Effector CD4-positive, alpha-beta T cell (primary cell): ENCODE results near the gene MMP15.
"Not testable (repeated sequence)": the region's sequence is repeated elsewhere in the genome, so short reads cannot be mapped to it uniquely, and the experiment has no call there.

ENCODE experiments used
- DNase-seq: peaks from one replicate; pipeline ENCODE4 v3.0.0-alpha.2; 2020

MMP15 gene

DNA sequence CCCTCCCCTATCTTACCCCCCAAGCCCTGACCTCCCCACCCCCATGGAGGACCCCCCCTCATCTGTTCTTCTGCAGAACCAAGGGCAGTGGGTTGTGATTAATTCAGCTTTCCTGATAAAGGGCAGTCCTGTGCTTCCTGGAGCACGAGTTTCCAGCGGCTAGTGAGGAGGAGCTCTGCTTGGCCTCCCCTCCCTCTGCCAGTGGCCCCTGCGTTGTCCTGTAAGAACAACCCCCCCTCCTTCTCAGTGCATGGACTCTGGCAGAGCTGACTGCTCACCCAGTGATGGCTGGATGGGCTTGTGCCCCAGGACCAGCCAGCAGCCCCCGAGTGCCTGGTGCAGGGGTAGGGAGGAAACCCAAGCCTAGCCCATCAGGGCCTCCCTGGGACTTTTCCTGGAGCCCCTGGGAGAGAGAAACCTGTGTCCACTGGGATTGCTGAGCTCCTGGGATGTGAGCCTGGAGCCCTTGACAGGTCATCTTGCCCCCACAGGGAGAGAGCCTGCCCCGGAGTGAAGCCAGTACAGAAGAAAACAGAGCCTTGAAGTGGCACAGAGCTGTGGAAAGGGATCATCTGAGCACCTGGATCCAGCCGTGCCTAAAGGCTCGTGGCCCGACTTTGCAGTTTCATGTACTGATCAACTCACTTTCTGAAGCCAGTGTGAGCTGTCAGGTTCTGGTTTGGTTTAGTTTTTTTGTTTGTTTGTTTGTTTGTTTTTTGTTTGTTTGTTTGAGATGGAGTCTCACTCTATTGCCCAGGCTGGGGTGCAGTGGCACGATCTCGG, 26.5 kb downstream of the MMP15 start:
- DNase-seq = no peak

DNA sequence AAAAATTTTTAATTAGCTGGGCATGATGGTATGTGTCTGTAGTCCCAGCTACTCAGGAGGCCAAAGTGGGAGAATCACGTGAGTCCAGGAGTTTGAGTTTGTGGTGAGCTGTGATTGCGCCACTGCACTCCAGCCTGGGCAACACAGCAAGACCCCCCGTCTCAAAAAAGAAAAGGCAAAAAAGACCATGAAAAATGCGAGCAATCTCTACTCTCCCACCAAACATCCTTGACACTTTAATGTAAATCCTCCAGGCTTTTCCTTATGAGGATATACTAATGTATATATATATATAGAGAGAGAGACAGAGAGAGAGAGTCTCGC, 28.1 kb downstream of the MMP15 start:
- no peak for DNase-seq

- DNase-seq = no peak
Measured at GRCh38 chr16:58054289-58054688, 28.7 kb downstream of the MMP15 start.

DNA sequence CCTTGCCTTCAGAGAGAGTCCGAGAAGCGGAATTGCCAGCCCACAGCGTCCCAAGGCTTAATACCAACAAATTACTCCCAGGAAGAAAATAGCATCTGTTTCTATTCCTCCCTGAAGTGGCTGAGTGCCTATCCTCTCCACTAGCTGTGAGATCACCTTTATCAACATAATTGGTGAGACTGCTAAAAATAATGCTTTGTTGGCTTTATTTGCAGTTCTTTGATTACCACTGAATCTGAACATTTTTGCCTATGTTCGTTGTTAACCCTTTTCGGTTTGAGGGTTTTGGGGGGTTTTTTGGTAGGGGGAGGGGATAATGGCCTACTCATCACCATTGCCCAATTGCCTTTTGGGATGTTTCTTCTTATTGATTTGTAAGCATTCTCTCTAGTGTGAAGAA, 31.0 kb downstream of the MMP15 start:
- DNase-seq = no peak

- DNase-seq = no peak
Measured at GRCh38 chr16:58057121-58057520, 31.6 kb downstream of the MMP15 start.

DNA sequence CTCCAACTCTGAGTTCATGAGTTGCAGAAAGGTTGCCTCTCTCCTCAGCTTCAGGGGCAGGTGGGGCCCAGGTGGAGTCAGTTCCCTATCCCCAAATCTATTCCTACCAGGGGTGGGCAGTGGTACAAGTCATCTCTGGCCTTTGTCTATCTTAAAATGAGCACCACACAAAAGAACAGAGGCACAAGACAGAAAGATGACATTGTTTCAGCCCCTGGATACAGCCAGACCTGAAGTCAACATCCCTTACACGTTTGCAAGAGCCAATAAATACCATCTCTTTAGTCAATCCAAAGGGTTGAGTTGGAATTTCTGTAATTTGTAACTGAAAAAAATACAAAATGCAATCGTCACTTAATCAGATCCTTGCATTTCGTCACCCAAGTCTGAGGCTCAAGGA, 32.2 kb downstream of the MMP15 start:
- no peak for DNase-seq

GRCh38 chr16:58062821-58063220, 37.3 kb downstream of the MMP15 start:
- no peak for DNase-seq

- DNase-seq = no peak
Measured at GRCh38 chr16:58063377-58064076, 38.0 kb downstream of the MMP15 start.

DNA sequence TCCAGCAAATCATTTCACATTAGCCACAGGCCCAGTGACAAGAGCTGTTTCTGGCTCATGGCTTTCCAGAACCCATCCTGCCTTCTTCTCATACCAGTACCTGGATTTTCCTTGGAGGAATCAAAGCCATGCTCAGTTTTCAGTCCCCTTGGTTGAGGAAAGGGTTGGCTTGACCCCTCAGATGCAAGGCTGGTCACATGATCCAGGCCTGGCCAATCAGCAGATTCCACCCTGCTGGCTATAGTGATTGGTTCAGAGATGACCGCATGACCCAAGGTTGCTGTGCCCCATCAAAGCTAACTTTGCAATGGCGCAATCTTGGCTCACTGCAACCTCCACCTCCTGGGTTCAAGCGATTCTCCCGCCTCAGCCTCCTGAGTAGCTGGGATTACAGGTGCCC, 45.0 kb downstream of the MMP15 start:
- no peak for DNase-seq

GRCh38 chr16:58072134-58072533, 46.6 kb downstream of the MMP15 start:
- DNase-seq = not testable (repeated sequence)

DNA sequence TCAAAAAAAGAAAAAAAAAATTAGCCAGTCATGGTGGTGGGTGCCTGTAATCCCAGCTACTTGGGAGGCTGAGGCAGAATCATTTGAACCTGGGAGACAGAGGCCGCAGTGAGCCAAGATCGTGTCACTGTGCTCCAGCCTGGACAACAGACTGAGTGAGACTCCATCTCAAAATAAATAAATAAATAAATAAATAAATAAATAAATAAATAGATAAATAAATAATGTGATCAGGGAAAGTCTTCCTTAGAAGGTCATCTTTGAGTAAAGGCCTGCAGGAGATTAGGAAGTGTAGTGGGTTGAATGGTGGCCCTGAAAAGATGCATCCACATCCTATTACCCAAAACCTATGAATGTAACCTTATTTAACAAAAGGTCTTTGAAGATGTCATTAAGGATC, 47.5 kb downstream of the MMP15 start:
- DNase-seq = not testable (repeated sequence)

GRCh38 chr16:58074657-58075056, 49.1 kb downstream of the MMP15 start:
- DNase-seq = no peak

DNA sequence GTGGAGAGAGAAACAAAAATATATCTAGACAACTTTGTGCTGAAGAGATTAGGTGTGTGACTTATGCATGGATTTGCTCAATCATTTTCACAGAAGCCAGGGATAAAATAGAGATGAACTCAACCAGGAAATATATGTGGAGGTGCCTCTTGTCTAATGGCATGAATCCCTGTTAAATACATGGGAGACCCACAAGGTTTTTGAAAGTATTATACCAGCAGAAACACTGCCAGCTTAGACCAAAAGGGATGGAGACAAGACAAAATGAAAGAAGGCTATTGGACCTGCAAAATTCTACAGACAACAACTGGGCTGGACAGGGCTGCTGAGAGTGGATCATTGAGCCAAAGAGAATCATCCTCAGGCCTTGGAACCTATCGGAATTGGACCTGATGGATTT, 51.0 kb downstream of the MMP15 start:
- no peak for DNase-seq

DNA sequence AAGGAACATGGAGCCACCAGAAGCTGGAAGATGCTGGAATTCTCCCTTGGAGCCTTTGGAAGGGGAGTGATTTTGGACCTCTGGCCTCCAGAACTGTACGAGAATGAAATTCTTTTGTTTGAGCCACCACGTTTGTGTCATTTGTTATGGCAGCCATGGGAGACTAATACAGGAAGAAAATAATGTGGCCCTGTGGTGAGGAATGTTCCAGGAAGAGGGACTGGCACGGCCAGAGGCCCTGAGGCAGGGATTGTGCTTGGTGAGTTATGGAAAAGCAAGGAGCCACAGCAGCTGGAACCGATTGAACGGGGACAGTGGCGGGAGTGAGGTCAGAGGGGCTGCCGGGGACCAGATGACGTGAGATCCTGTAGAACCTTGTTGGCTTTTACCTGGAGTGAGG, 52.2 kb downstream of the MMP15 start:
- no peak for DNase-seq

DNA sequence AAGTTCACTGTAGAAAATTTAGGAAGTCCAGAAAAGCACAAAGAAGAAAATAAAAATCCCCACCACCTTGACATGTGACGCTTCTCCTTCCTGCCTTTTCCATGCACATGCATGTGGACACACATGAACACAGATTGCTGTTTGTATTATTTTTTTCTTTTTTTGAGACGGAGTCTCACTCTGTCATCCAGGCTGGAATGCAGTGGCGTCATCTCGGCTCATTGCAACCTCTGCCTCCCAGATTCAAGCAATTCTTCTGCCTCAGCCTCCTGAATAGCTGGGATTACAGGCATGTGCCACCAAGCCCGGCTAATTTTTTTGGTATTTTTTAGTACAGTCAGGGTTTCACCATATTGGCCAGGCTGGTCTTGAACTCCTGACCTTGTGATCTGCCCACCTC, 55.1 kb downstream of the MMP15 start:
- not testable (repeated sequence) for DNase-seq

DNA sequence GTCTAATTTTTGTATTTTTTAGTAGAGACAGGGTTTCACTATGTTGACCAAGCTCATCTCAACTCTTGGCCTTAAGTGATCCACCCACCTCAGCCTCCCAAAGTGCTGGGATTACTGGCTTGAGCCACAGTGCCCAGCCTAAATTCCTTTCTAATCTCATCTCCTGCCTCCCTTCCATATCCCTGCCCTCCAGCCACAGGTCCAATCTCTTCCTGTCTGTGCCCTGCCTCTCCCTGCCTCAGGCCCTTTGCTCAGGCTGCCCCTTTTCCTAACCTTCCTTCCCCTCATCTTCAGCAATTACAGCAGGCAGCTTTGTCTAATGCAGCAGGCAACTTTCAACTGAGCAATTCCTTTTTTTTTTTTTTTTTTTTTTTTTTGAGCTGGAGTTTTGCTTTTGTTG, 56.8 kb downstream of the MMP15 start:
- DNase-seq = no peak

GRCh38 chr16:58084635-58085034, 59.1 kb downstream of the MMP15 start:
- DNase-seq = no peak

GRCh38 chr16:58085171-58085570, 59.6 kb downstream of the MMP15 start:
- no peak for DNase-seq

GRCh38 chr16:58085584-58086251, 60.2 kb downstream of the MMP15 start:
- no peak for DNase-seq

DNA sequence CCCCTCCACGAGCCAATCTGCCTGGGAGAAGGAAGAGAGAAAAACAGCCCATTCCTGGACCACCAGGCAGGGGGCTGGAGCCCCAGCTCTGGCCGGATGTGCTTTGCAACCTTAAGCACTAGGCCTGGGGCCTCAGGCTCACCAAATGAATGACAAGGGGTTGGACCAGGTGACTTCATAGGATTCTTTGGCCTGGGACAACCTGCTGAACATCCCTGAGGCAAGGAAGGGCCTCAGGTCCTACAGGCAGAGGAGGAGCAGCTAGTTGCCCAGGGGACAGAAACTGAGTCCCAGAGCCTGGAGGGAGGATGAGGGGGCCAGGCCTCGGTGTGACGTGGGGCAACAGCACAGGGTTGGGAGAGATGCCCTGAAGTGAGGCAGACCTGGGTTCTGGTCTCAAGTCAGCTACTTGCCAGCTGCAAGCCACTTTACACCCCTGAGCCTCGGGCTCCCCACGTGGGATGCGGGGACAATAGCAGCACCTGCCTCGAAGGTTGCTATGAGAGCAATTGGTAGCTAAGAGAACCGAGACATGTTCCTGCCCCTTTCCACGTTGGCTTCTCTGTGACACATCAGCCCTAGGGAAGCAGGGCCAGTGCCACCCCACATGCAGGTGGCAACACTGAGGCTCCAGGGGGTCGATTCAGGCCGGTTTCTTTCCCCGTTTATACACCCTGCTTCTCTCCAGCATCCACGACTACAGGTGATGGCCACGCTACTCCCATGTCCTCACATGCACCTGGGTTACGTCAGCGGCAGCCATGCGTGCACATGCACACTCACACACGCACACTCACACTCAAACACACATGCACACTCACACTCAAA, 61.0 kb downstream of the MMP15 start:
- DNase-seq = no peak

GRCh38 chr16:58087209-58087913, 61.8 kb downstream of the MMP15 start:
- DNase-seq = no peak

- no peak for DNase-seq
Measured at GRCh38 chr16:58088091-58088490, 62.5 kb downstream of the MMP15 start.

GRCh38 chr16:58090396-58090795, 64.8 kb downstream of the MMP15 start:
- DNase-seq = not testable (repeated sequence)
